Breast epithelium (tissue), 4 donors: ENCODE results near the gene TSPAN17. TPM values are rescaled to one million over a fixed set of nuclear protein-coding genes. Genes with fewer than 3 reads are reported as not detected.

ENCODE experiments used
- DNase-seq, 2 donors: peaks; one replicate each; pipeline ENCODE4 v3.0.0-alpha.2; 2019; ENCODE audit warnings: low spot score in 2 of 2
- H3K27ac ChIP-seq, 2 donors: fragments of 200-600 bp; sonication (generic) in 1 of 2; one replicate each; pipeline ENCODE4 v1.5.1; 2016 to 2019; ENCODE audit warnings: mild to moderate bottlenecking in 1 of 2
- H3K27me3 ChIP-seq, 2 donors: fragments of 200-600 bp; sonication (generic) in 1 of 2; one replicate each; pipeline versions ENCODE4 v1.5.1 to v1.6.0; 2017 to 2019; ENCODE audit warnings: control low read depth in 1 of 2, mild to moderate bottlenecking in 1 of 2
- H3K36me3 ChIP-seq: fragments of 200-600 bp; one replicate; pipeline ENCODE4 v1.5.1; 2019
- H3K4me1 ChIP-seq, 2 donors: fragments of 200-600 bp; sonication (generic); one replicate each; pipeline ENCODE4 v1.5.1; 2016 to 2019; ENCODE audit warnings: control low read depth in 1 of 2
- H3K4me3 ChIP-seq, 3 donors: fragments of 200-600 bp; sonication (generic); 1 replicate in 2 of 3; 2 replicates in 1 of 3; pipeline ENCODE4 v1.5.1; 2016 to 2019; ENCODE audit warnings: mild to moderate bottlenecking in 3 of 3, moderate library complexity in 2 of 3
- H3K9me3 ChIP-seq, 2 donors: fragments of 200-600 bp; sonication (generic) in 1 of 2; one replicate each; pipeline ENCODE4 v1.5.1; 2016 to 2019; ENCODE audit warnings: control low read depth in 1 of 2
- POLR2A ChIP-seq: fragments of 450-650 bp; IDR thresholded peaks from one replicate; pipeline ENCODE4 v1.6.1; 2016; ENCODE audit warnings: antibody characterized with exemption, mild to moderate bottlenecking, moderate library complexity
- POLR2AphosphoS5 ChIP-seq, 3 donors: sonication (generic); formaldehyde crosslinking; IDR thresholded peaks; one replicate each; pipeline ENCODE4 v1.6.1; 2017; ENCODE audit warnings: antibody characterized with exemption in 3 of 3
- intact Hi-C: fragments of 100-400 bp; cut with DNase I; formaldehyde crosslinking; loops from one replicate; pipeline ENCODE4 v1.15.1; 2023; ENCODE audit warnings: low total_unique reads
- total RNA-seq, 3 donors: library from RNA; depleted of rRNA; stranded (reverse); fragments of >200 nt; gene quantifications; one replicate each; pipeline ENCODE4 v1.1.0, GENCODE V29; 2016
- TF ChIP-seq, protein P1 (sequence below), 3 donors: fragments of 450-650 bp; IDR thresholded peaks; one replicate each; pipeline ENCODE4 v1.5.1; 2016 to 2017; ENCODE audit warnings: antibody characterized with exemption in 3 of 3, mild to moderate bottlenecking in 3 of 3, moderate library complexity in 3 of 3

The TSPAN17 gene
- total RNA-seq, 3 donors from 2014 or later: 10.4 to 20.0 (median 18.3) TPM

DNA sequence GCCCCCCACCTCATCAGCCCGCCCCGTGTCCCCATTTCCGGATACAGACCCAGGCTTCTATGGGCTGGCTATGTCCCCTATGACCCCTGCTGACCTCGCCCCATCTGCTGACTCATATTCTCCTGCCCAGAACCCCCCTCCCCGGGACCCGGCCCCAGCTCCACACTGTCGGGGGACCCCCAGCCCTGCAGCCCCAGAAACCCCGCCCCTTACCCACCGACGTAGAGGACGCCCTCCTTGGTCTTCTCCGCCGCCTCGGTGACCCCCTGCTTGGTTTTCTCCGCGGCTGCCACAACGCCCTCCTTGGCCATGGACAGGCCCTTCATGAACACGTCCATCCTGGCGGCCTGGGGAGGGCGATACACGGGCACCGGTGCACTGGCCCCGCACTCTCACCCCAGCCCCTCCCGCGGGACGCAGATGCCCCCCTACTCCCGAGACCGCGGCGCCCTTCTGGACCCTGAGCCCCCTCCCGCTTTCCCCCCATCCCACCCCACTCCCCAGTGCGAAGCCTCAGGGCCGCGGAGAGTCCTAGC lies 17.9 kb upstream of the TSPAN17 start:
- peaks cover 4 to 6% of the 10 kb centered on the region in 2 donors for H3K4me1 ChIP-seq
- no peaks in the 10 kb centered on the region for H3K9me3 ChIP-seq
- no peak overlapping the region for H3K27ac ChIP-seq
- DNase-seq: no peak
- no peaks in the 10 kb centered on the region for H3K36me3 ChIP-seq
- no peak for TF ChIP-seq POLR2A
- TF ChIP-seq, protein P1, sequence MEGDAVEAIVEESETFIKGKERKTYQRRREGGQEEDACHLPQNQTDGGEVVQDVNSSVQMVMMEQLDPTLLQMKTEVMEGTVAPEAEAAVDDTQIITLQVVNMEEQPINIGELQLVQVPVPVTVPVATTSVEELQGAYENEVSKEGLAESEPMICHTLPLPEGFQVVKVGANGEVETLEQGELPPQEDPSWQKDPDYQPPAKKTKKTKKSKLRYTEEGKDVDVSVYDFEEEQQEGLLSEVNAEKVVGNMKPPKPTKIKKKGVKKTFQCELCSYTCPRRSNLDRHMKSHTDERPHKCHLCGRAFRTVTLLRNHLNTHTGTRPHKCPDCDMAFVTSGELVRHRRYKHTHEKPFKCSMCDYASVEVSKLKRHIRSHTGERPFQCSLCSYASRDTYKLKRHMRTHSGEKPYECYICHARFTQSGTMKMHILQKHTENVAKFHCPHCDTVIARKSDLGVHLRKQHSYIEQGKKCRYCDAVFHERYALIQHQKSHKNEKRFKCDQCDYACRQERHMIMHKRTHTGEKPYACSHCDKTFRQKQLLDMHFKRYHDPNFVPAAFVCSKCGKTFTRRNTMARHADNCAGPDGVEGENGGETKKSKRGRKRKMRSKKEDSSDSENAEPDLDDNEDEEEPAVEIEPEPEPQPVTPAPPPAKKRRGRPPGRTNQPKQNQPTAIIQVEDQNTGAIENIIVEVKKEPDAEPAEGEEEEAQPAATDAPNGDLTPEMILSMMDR (IDR thresholded peaks at IDR 0.05): no peak
- no peak for TF ChIP-seq POLR2AphosphoS5 (IDR thresholded peaks at IDR 0.05)
- peak overlapping the region in 1 of 3 donors; percentile 65 for H3K4me3 ChIP-seq
- intact Hi-C loops: no loop called here
- H3K27me3 ChIP-seq: peaks cover 8 to 86% of the 10 kb centered on the region in 2 donors

DNA sequence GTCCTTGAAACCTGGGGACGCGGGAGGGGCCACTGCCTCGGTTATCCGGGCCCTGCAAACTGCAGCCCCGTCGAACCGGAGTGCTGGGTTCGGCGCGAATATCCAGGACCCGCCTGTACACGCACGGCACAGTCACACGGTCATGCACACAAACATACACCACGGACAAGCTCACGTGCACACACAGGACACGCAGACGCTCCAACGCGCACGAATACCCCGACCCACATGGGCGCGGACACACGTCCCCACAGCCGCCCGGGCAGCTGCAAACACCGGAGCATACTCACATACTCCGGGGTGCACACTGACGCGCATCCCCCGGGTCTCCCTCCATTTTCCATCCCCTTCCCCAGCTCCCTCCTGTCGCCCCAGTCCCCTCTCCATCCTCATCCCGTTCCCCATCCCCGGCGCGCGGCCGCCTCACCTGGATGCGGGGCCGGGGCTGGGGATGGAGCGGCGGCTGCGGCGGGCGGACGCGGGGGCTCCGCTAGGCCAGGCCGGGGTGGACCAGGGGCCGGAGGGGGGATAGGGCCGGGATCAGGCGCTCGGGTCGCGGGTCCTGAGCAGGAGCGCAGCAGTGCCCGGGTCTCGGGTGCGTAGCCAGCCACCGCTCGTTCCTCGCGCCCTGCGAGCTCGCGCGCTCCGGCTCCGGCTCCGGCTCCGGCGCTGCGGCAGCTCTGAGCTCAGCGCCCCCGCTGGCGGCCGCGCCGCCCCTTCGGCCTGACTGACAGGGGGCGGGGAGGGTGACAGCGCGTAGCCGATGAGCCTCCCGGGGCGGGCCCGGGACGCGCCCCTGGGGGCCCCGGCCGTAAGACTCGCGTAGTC lies 17.2 kb upstream of the TSPAN17 start, which contains the start of the genes EIF4E1B and SNCB:
Gene EIF4E1B (plus strand): TSS at position 823 of the 828 bp plus-strand sequence. CDS start 12,113 bp downstream, outside the sequence.
Gene SNCB (minus strand): TSS at position 682 of the 828 bp plus-strand sequence. CDS start 880 bp downstream, outside the sequence.
- H3K36me3 ChIP-seq: no peaks in the 10 kb centered on the region
- peaks cover 8 to 86% of the 10 kb centered on the region in 2 donors for H3K27me3 ChIP-seq
- H3K27ac ChIP-seq: no peak within 1 kb of the TSS
- intact Hi-C loops: no loop called here
- H3K4me3 ChIP-seq: peak within 1 kb of the TSS; percentile 11 to 65 (median 38)
- no peak for DNase-seq
- peaks cover 4 to 6% of the 10 kb centered on the region in 2 donors for H3K4me1 ChIP-seq
- no peaks in the 10 kb centered on the region for H3K9me3 ChIP-seq
- TF ChIP-seq POLR2AphosphoS5 (IDR thresholded peaks at IDR 0.05) (no peak), POLR2A (no peak)
- TF ChIP-seq, protein P1 (IDR thresholded peaks at IDR 0.05): no peak

DNA sequence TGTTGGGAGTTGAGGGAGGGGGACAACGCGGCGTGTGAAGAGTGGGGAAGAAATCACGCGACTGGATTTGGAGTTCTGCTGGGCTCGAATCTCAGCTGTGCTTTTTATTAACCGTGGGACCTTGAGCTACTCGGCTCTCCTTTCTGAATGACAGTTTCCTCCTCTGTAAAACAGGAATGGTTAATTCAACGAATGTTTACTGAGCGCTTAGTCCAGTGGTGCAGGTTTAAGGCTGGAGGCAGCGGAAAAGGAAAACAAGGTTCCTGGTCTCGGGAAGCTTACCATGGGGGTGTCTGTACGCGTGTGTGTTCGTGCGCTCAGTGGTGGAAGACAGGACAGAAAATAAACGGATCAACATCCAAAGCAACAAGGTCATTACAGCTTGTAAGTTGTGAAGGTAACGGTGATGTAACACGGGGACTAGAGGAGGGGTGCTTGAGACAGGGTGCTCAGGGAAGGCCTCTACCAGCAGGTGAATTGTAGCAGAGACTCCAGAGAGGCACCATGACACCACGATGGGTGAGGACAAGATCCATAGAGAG lies 16.5 kb upstream of the TSPAN17 start:
- DNase-seq: no peak
- Histone ChIP-seq H3K4me1 (peaks cover 4 to 6% of the 10 kb centered on the region in 2 donors), H3K27ac (no peak overlapping the region), H3K27me3 (peaks cover 8 to 83% of the 10 kb centered on the region in 2 donors), H3K36me3 (no peaks in the 10 kb centered on the region), H3K4me3 (peak overlapping the region; percentile 11 to 65 (median 38)), H3K9me3 (no peaks in the 10 kb centered on the region)
- TF ChIP-seq, protein P1 (IDR thresholded peaks at IDR 0.05): no peak
- TF ChIP-seq POLR2AphosphoS5 (IDR thresholded peaks at IDR 0.05) (no peak), POLR2A (no peak)
- intact Hi-C loops: no loop called here

DNA sequence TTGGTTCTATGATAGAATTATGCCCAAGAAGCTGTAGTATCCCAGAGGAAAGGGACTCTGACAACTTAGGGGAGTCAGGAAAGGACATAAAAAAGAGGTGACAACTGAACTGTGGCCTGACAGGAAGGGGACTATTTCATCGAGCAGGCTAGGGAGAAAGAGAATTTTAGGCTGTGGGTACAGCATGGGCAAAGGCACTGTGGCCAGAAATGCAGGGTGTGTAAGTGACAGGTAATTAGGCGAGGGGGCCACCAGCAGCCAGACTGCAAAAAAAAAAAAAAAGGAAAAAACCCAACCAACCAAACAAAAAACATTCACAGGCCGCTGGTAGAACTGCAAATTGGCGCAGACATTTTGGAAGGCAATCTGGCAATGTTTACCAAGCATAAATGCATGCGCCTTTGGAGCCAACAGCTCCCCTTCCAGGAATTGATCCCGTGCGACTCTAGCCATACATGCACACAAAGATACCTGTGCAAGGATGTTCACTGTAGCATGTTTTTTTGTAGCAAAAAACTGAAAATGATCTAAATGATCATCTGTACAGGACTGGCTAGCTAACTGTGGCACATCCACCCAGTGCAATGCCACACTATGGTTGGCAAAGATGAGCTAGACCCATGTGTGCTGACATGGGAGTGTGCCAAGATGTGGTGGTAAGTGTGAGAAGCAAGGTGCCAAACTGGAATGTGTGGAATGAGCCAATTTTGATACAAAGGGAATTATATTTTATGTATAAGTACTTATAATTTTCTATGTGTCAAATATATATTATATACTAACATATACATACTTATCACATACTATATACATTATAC lies 15.7 kb upstream of the TSPAN17 start:
- no peaks in the 10 kb centered on the region for H3K36me3 ChIP-seq
- H3K4me3 ChIP-seq: no peak overlapping the region
- H3K27me3 ChIP-seq: peaks cover 8 to 81% of the 10 kb centered on the region in 2 donors
- H3K9me3 ChIP-seq: no peaks in the 10 kb centered on the region
- H3K27ac ChIP-seq: no peak overlapping the region
- H3K4me1 ChIP-seq: peaks cover 4 to 6% of the 10 kb centered on the region in 2 donors
- DNase-seq: no peak
- TF ChIP-seq, protein P1 (IDR thresholded peaks at IDR 0.05): no peak
- TF ChIP-seq POLR2AphosphoS5 (IDR thresholded peaks at IDR 0.05) (no peak), POLR2A (no peak)
- intact Hi-C loops: no loop called here
